ENCODE results near the gene IL27RA.
A peak's percentile ranks its signal among the peaks of the same experiment; 100 is the strongest.
"Not testable (repeated sequence)": the region's sequence is repeated elsewhere in the genome, so short reads cannot be mapped to it uniquely, and the experiment has no call there.

IL27RA gene

DNA sequence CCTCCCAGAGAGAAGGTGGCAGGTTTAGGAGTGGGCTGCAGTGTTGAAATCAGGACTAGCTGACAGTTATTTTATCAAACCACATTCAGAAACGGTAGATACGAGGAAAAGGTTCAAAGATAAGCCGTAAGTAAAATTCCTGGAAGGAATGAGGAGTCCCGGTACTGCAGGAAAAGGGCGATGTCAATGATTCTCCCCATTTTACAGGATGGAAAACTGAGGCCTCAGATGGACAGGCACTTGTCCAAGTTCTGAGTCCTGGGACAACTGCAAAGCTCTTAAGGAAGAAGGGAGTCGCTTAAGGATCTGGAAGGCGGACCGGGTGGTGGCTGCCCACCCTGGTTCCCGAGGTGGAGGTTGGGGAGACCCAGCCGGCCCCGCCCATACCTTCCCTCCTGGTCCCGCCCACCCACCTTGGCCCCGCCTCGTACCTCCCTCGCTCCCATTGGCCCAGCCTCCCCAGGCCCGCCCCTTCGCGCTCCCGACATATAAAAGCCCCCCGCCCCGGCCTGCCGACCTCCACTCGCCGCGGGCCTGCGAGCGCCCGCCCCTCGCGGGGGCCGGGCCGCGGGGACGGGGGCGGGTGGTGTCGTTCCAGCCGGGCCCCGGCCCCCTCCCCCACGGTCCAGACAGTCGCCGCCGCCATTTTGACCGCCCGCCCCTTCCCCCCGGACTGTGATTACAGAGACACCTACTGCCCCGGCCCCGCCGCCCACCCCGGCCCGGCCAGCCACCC lies 26.0 kb upstream of the IL27RA start:
- H3K36me3 ChIP-seq (ENCODE audit: insufficient read depth, low read length): no peaks in the 10 kb centered on the region
- peaks cover 8% of the 10 kb centered on the region for H3K4me1 ChIP-seq (ENCODE audit: insufficient read depth, low read length)
- peak overlapping the region; percentile 54; the same call in 1 of the 2 replicates for H3K9ac ChIP-seq (ENCODE audit: low read depth, low read length)
- no peaks in the 10 kb centered on the region for H3K9me3 ChIP-seq (ENCODE audit: control insufficient read depth, insufficient read depth, low read length)

DNA sequence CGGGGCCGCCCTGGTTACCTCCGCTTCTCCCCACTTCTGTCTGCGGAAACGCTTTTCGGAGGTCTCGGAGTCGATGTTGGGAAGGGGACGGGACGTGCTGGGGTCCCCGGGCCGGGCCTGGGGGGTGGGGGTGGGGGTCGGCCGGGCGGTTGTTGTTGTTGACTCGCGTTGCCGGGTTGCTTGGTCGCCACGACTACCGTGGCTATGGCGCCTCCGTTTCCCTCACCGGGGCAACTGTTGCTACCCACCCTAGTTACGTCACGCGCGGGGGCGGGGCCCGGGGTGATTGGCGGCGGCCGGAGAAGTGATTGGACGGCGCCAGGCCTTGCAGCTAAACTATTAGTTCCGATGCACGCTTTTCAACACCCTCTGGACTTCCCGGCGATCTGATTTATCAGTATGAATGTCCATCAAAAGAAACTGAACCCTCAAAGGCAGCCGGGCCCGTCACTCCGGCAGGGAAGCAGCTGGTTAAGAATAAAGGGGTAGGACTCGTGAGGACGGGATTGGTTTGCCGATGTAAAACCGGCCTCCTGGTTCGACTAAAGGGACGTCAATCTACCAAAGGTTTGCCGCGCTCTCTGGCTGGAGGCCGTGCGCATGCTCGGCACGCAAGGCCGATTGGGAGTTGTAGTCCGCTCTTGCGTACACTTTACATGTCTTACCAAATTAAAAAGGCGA lies 25.3 kb upstream of the IL27RA start, which contains the start of gene RFX1:
Gene RFX1, minus strand, starts transcription at position 236 of the 681 bp plus-strand sequence. CDS start 12,477 bp downstream, outside the sequence.
- Histone ChIP-seq H3K36me3 (ENCODE audit: insufficient read depth, low read length) (no peaks in the 10 kb centered on the region), H3K4me1 (ENCODE audit: insufficient read depth, low read length) (peaks cover 8% of the 10 kb centered on the region), H3K9ac (ENCODE audit: low read depth, low read length) (peak within 1 kb of the TSS; percentile 54), H3K9me3 (ENCODE audit: control insufficient read depth, insufficient read depth, low read length) (no peaks in the 10 kb centered on the region)

DNA sequence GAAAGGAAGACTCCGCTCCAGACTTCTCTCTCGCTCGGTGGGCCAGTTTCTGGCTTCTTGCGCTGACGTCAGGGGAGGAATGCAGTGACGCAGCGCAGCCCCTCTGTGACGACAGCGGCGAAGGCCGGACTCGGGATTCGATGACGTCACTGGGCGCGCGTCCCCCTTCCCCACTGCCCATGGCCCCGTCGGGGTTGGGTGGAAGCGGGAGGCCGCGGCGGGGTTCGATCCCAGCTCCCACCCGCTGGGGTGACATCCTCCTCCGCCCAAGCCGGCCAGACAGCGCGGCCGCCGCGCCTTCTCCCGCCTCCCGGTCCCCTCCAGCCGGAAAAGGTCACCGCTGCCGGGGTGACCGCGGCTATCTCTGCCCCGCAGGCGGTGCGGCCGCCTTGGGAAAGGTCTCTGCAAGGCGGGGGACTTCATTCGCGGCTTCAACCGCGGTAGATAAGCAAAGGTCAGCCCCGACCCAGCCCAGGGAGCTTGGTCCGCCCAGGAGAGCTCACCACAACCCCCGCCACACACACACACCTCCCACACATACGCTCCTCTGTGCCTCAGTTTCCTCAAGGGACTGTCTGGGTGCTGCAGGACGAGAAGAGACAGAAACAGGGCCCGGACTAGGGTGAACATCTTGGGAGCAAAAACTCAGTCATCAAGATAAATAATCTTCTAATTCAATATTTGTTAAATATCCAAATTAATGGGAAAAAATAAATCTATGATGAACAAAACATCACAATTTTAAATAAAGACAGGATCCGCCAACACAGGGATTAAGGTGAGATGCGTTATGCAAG lies 24.6 kb upstream of the IL27RA start:
- Histone ChIP-seq H3K9ac (ENCODE audit: low read depth, low read length) (peak overlapping the region; percentile 54), H3K36me3 (ENCODE audit: insufficient read depth, low read length) (no peaks in the 10 kb centered on the region), H3K4me1 (ENCODE audit: insufficient read depth, low read length) (peaks cover 8% of the 10 kb centered on the region), H3K9me3 (ENCODE audit: control insufficient read depth, insufficient read depth, low read length) (no peaks in the 10 kb centered on the region)

DNA sequence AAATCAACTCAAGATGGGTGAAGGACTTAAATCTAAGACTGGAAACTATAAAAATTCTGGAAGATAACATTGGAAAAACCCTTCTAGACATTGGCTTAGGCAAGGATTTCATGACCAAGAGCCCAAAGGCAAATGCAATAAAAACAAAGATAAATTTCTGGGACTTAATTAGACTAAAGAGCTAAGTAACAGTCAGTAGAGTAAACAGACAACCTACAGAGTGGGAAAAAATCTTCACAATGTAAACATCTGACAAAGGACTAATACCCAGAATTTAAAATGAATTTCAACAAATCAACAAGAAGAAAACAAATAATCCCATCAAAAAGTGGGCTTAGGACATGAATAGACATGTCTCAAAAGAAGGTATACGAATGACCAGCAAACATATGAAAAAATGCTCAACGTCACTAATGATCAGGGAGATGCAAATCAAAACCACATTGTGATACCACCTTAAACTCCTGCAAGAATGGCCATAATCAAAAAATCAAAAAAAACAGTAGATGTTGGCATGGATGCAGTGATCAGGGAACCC lies 19.1 kb upstream of the IL27RA start:
- H3K36me3 ChIP-seq (ENCODE audit: insufficient read depth, low read length): no peaks in the 10 kb centered on the region

DNA sequence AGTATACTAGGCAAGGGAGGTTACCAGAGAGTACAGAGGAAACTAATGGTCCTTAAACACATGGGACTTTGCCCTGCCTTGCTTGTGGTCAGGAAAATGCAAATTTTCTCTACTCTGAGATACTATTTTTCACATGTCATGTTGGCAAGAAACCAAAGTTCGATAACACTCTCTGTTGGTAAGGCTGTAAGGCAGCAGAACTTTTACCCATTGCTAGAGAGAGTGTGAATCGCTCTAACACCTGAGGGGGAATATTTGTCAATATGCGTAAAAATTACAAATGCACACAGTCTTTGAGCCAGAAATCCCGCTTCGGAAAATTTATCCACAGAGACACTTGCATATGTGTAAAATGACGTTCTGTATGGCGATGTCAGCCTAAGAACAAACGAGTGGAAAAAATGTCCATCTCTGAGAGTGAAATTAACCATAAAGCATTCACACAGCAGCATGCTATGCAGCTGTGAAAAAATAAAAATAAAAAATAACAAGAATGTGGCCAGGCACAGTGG lies 16.0 kb upstream of the IL27RA start:
- no peaks in the 10 kb centered on the region for H3K36me3 ChIP-seq (ENCODE audit: insufficient read depth, low read length)
- H3K9me3 ChIP-seq (ENCODE audit: control insufficient read depth, insufficient read depth, low read length): no peaks in the 10 kb centered on the region
- no peak overlapping the region for H3K9ac ChIP-seq (ENCODE audit: low read depth, low read length)
- H3K4me1 ChIP-seq (ENCODE audit: insufficient read depth, low read length): no peaks in the 10 kb centered on the region

More for the DNA sequence above, 19.1 kb upstream of the IL27RA start:
- no peaks in the 10 kb centered on the region for H3K4me1 ChIP-seq (ENCODE audit: insufficient read depth, low read length)
- H3K9ac ChIP-seq (ENCODE audit: low read depth, low read length): no peak overlapping the region
- H3K9me3 ChIP-seq (ENCODE audit: control insufficient read depth, insufficient read depth, low read length): no peaks in the 10 kb centered on the region

DNA sequence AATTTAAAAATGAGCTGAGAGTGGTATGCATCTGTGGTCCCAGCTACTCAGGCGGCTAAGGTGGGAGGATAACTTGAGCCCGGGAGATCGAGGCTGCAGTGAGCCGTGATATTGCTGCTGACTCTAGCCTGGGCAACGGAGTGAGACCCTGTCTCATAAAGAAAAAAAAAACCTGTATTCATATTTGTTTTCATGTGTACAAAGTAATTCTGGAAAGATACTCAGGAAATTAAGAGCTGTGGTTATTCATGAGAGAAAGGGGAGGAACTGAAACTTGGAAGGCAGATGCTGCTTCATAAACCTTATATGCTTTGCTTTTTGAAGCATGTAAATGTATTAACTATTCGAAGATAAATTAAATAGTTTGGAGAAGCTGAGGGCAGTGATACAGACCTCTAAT lies 12.5 kb upstream of the IL27RA start:
- no peaks in the 10 kb centered on the region for H3K36me3 ChIP-seq (ENCODE audit: insufficient read depth, low read length)
- H3K4me1 ChIP-seq (ENCODE audit: insufficient read depth, low read length): peaks cover 5% of the 10 kb centered on the region; the same call in 1 of the 2 replicates
- H3K9ac ChIP-seq (ENCODE audit: low read depth, low read length): no peak overlapping the region
- no peaks in the 10 kb centered on the region for H3K9me3 ChIP-seq (ENCODE audit: control insufficient read depth, insufficient read depth, low read length)

DNA sequence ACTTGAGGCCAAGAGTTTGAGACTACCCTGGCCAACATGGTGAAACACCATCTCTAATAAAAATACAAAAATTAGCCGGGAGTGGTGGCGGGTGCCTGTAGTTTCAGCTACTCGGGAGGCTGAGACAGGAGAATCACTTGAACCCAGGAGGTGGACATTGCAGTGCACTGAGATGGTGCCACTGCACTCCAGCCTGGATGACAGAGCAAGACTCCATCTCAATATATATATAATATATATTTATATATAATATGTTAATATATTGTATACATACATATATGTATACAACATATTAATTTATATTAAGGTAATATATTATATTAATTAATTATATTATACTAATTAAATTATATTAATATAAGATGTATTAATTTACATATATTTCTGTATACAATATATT lies 11.8 kb upstream of the IL27RA start:
- not testable (repeated sequence) for H3K9ac ChIP-seq (ENCODE audit: low read depth, low read length); H3K4me1 ChIP-seq (ENCODE audit: insufficient read depth, low read length); H3K36me3 ChIP-seq (ENCODE audit: insufficient read depth, low read length); H3K9me3 ChIP-seq (ENCODE audit: control insufficient read depth, insufficient read depth, low read length)

DNA sequence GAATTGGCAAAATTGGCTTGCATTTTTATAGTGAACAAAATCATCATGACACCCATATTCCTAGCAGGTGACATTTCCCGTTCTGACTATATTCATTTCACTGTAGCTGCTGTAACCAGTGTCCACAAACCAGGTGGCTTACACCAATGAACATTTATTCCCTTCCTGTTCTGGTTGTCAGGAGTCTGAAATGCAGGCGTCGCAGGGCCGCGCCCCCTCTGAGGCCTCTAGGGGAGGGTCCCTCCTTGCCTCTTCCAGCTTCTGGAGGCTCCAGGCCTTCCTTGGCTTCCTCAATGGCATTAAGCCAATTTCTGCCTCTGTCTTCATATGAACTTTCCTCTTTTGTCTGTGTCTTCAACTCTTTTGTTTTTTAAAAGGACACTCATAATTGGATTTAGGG lies 10.1 kb upstream of the IL27RA start:
- no peak overlapping the region for H3K9ac ChIP-seq (ENCODE audit: low read depth, low read length)
- no peaks in the 10 kb centered on the region for H3K36me3 ChIP-seq (ENCODE audit: insufficient read depth, low read length)
- no peaks in the 10 kb centered on the region for H3K9me3 ChIP-seq (ENCODE audit: control insufficient read depth, insufficient read depth, low read length)
- H3K4me1 ChIP-seq (ENCODE audit: insufficient read depth, low read length): peaks cover 5% of the 10 kb centered on the region; the same call in 1 of the 2 replicates

DNA sequence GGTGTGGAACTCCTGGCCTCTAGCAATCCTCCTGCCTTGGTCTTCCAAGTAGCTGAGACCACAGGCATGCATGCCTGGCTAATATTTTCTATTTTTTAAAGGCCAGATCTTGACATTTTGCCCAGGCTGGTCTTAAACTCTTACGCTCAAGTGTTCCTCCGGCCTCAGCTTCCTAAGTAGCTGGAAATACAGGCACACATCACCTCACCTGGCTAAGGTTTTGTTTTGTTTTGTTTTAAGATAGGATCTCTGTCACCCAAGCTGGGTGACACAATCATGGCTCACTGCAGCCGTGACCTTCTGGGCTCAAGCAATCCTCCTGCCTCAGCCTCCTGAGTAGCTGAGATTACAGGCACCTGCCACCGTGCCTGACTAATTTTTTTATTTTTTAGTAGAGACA lies 9.1 kb upstream of the IL27RA start:
- no peak overlapping the region for H3K9ac ChIP-seq (ENCODE audit: low read depth, low read length)
- no peaks in the 10 kb centered on the region for H3K9me3 ChIP-seq (ENCODE audit: control insufficient read depth, insufficient read depth, low read length)
- peaks cover 5% of the 10 kb centered on the region; the same call in 1 of the 2 replicates for H3K4me1 ChIP-seq (ENCODE audit: insufficient read depth, low read length)
- no peaks in the 10 kb centered on the region for H3K36me3 ChIP-seq (ENCODE audit: insufficient read depth, low read length)

DNA sequence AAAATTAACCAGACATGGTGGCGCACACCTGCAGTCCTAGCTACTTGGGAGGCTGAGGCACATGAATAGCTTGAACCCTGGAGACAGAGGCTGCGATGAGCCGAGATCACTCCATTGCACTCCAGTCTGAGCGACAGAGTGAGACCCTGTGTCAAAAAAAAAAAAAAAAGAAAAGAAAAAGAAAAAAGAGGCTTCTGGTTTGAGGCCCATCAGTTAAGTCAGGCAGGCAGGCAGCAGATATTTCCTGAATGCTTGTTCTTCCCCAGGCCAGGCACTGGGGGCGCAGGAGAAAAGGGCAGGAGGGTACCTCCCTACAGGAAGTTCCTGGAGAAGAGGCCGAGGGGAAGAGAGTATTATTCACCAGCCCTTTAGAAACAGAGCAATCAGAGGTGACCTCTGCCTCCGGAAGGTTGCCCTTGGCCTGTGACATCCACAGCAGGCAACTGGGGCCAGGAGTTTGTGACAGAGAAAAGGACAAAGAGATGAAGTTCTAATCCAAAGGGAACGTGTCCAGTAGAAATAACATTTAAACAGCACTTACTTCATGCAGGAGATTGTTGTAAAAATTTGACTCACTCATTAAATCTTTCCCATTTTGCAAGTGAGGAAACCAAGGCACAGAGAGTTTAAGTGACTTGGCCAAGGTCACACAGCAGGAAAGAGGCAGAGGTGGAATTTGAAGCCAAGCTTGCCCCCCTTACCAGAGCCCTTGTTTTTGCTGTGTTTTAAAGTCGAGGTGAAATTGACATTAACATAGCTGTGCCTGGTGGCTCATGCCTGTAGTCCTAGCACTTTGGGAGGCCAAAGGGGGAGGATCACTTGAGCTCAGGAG lies 7.9 kb upstream of the IL27RA start:
- Histone ChIP-seq H3K9me3 (ENCODE audit: control insufficient read depth, insufficient read depth, low read length) (no peaks in the 10 kb centered on the region), H3K4me1 (ENCODE audit: insufficient read depth, low read length) (peaks cover 5% of the 10 kb centered on the region; the same call in 1 of the 2 replicates), H3K9ac (ENCODE audit: low read depth, low read length) (no peak overlapping the region), H3K36me3 (ENCODE audit: insufficient read depth, low read length) (no peaks in the 10 kb centered on the region)

DNA sequence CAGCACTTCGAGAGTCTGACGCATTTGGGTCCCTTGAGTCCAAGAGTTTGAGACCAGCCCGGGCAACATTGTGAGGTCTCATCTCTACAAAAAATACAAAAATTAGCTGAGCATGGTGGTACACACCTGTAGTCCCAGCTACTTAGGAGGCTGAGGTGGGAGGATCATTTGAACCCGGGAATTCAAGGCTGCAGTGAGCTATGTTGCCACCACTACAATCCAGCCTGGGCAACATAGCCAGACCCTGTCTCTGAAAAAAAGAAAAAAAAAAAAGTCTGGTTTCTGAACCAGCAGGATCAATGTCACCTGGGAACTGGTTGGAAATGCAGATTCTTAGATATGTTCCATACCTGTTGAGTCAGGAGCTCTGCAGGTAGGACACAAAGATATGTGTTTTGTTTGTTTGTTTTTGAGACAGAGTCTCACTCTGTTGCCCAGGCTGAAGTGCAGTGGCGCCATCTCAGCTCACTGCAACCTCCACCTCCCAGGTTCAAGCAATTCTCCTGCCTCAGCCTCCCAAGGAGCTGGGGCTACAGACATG lies 4.8 kb upstream of the IL27RA start:
- not testable (repeated sequence) for H3K9ac ChIP-seq (ENCODE audit: low read depth, low read length); H3K36me3 ChIP-seq (ENCODE audit: insufficient read depth, low read length); H3K9me3 ChIP-seq (ENCODE audit: control insufficient read depth, insufficient read depth, low read length); H3K4me1 ChIP-seq (ENCODE audit: insufficient read depth, low read length)

DNA sequence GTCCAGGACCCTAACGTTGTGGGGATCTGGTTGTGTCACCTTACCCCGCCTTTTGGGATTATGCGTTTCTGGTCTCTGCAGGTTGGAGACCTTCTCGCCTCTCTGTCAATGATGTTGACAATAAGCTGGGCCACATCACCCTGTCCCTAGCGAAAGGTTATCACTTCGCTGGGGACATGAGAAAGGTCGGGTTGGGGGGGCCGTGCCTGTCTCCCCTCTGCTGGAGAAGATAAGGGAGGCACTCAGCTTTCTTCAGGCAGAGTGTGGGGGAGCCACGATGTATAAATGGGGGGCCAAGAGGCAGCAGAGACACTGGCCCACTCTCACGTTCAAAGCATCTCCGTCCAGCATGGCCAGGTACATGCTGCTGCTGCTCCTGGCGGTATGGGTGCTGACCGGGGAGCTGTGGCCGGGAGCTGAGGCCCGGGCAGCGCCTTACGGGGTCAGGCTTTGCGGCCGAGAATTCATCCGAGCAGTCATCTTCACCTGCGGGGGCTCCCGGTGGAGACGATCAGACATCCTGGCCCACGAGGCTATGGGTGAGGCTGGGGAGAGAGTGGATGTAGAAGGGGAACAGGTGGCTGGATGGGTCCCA lies 3.6 kb upstream of the IL27RA start, which contains the start of gene RLN3:
Gene RLN3, plus strand, starts transcription at position 293 of the 595 bp plus-strand sequence. Its CDS starts 57 bp downstream, at position 350.
- Histone ChIP-seq H3K9ac (ENCODE audit: low read depth, low read length) (no peak within 1 kb of the TSS), H3K9me3 (ENCODE audit: control insufficient read depth, insufficient read depth, low read length) (no peaks in the 10 kb centered on the region), H3K36me3 (ENCODE audit: insufficient read depth, low read length) (no peaks in the 10 kb centered on the region), H3K4me1 (ENCODE audit: insufficient read depth, low read length) (peaks cover 5% of the 10 kb centered on the region; the same call in 1 of the 2 replicates)

DNA sequence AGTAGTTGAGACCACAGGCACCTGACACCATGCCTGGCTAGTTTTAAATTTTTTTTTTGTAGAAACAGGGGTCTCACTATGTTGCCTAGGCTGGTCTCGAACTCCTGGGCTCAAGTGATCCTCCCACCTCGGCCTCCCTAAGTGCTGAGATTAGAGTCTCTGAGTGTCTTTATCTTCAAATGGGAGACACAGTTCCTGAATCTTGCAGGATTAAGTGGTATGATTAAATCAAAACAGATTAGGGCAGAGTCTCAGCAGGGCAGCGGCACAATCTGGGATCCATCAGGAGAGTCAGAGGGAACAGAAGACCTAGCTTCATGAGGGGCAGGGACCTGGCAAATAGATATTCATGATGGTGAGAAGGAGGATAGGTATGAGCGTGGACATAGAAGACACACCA lies 2.7 kb upstream of the IL27RA start:
- Histone ChIP-seq H3K9me3 (ENCODE audit: control insufficient read depth, insufficient read depth, low read length) (no peaks in the 10 kb centered on the region), H3K9ac (ENCODE audit: low read depth, low read length) (no peak overlapping the region), H3K4me1 (ENCODE audit: insufficient read depth, low read length) (peaks cover 1% of the 10 kb centered on the region; the same call in 1 of the 2 replicates)

More for the DNA sequence above, 2.7 kb upstream of the IL27RA start:
- no peaks in the 10 kb centered on the region for H3K36me3 ChIP-seq (ENCODE audit: insufficient read depth, low read length)

Data from ES-I3 (cell line).